Right lobe of liver (tissue), 6 donors: ENCODE measurements around the gene CAD. TPM values are rescaled to one million over a fixed set of nuclear protein-coding genes. Genes with fewer than 3 reads are reported as not detected.

Experiments used
- ATAC-seq, 4 donors: fragments of 200-7000 bp; cut with Tn5 transposase; one replicate each; pipeline ENCODE4 v1.9.1; 2020; ENCODE audit warnings: mild to moderate bottlenecking in 4 of 4, moderate library complexity in 4 of 4
- DNase-seq, 3 donors: peaks; one replicate each; pipeline ENCODE4 v3.0.0-alpha.2; 2020
- H3K27ac ChIP-seq, 3 donors: fragments of 200-600 bp; one replicate each; pipeline ENCODE4 v1.8.0; 2022
- H3K27me3 ChIP-seq, 2 donors: fragments of 200-600 bp; one replicate each; pipeline ENCODE4 v1.8.0; 2022
- H3K36me3 ChIP-seq, 4 donors: fragments of 200-600 bp; sonication (generic) in 1 of 4; one replicate each; pipeline versions ENCODE4 v1.5.1 to v1.8.0; 2017 to 2022; ENCODE audit warnings: control low read depth in 1 of 4
- H3K4me1 ChIP-seq, 4 donors: fragments of 200-600 bp; sonication (generic) in 1 of 4; one replicate each; pipeline versions ENCODE4 v1.5.1 to v1.8.0; 2017 to 2022; ENCODE audit warnings: control low read depth in 1 of 4
- H3K4me3 ChIP-seq, 3 donors: fragments of 200-600 bp; one replicate each; pipeline ENCODE4 v1.8.0; 2022
- H3K9me3 ChIP-seq, 4 donors: fragments of 200-600 bp; sonication (generic) in 1 of 4; one replicate each; pipeline versions ENCODE4 v1.5.1 to v1.8.0; 2017 to 2022; ENCODE audit warnings: control low read depth in 1 of 4
- POLR2A ChIP-seq: fragments of 450-650 bp; IDR thresholded peaks from one replicate; pipeline ENCODE4 v1.6.1; 2017; ENCODE audit warnings: antibody characterized with exemption, mild to moderate bottlenecking
- WGBS: methylation state at CpG from one replicate; pipeline ENCODE4 v1.1.6; 2018; ENCODE audit warnings: low coverage, low lambda C conversion rate; ENCODE audit not compliant: insufficient coverage; ENCODE audit errors: missing lambda C conversion rate; 5-methylcytosine and 5-hydroxymethylcytosine counted together
- intact Hi-C, 2 donors: fragments of 100-400 bp; cut with DNase I; formaldehyde crosslinking; loops; one replicate each; pipeline versions ENCODE4 v1.11.2 to v1.14.1; 2022
- total RNA-seq, 6 experiments: library from RNA; depleted of rRNA in 2 of 6; stranded (reverse); fragments of >200 nt in 2 of 6; fragmentation: NEBNext Ultra II Directional in 3 of 6; extraction: Animal tissue kit (Norgen Biotek cat#: 25700) in 3 of 6; gene quantifications; one replicate each; pipeline versions ENCODE4 v1.1.0 to v1.2.4, GENCODE V29; 2016 to 2023
- TF ChIP-seq, protein P1 (sequence below), 4 donors: fragments of 200-600 bp in 3 of 4; fragments of 450-650 bp in 1 of 4; IDR thresholded peaks; one replicate each; pipeline versions ENCODE4 v1.5.1 to v1.8.0; 2016 to 2022; ENCODE audit warnings: antibody characterized with exemption in 4 of 4, mild to moderate bottlenecking in 2 of 4
- donor health status: DM: no; HTN: yes; CAD: no.
- donor health status: DM: no; HTN: no; CAD: no.
- donor health status: DM: no; HTN: no; CAD: no.
- donor health status: DM: no; HTN: yes; CAD: no.
- donor health status: DM: no; HTN: yes; CAD: no.

Gene CAD
- total RNA-seq, 6 experiments from 2014 or later, result 12.3 to 24.0 (median 16.3) TPM

DNA sequence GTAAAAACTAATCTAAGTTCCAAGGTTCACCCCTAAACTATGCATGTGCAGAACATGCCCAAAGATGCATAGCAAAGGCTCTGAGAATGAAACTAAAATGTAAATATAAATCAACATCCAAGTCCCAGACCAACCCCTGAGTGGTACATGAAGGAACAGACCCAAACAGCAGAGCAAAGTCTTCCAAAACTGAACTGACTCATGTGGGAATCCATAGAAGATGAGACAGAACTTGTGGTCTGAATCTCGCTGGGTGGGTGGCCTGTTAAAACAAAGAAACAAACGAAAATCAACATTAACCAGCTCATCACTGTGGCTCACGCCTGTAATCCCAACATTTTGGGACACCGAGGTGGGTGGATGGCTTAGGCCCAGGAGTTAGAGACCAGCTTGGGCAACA lies 34.8 kb upstream of the CAD start:
- Histone ChIP-seq H3K4me3 (no peak overlapping the region), H3K36me3 (no peaks in the 10 kb centered on the region), H3K4me1 (peaks cover 0 to 71% (median 36%) of the 10 kb centered on the region in 4 donors), H3K27ac (peak overlapping the region; percentile 80 to 96 (median 91)), H3K9me3 (no peaks in the 10 kb centered on the region), H3K27me3 (no peaks in the 10 kb centered on the region)
- DNase-seq, result no peak
- TF ChIP-seq, protein P1, sequence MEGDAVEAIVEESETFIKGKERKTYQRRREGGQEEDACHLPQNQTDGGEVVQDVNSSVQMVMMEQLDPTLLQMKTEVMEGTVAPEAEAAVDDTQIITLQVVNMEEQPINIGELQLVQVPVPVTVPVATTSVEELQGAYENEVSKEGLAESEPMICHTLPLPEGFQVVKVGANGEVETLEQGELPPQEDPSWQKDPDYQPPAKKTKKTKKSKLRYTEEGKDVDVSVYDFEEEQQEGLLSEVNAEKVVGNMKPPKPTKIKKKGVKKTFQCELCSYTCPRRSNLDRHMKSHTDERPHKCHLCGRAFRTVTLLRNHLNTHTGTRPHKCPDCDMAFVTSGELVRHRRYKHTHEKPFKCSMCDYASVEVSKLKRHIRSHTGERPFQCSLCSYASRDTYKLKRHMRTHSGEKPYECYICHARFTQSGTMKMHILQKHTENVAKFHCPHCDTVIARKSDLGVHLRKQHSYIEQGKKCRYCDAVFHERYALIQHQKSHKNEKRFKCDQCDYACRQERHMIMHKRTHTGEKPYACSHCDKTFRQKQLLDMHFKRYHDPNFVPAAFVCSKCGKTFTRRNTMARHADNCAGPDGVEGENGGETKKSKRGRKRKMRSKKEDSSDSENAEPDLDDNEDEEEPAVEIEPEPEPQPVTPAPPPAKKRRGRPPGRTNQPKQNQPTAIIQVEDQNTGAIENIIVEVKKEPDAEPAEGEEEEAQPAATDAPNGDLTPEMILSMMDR (IDR thresholded peaks at IDR 0.05), result no peak
- no peak for TF ChIP-seq POLR2A
- WGBS, result 65% methylated on average over 4 of the region's 4 CpGs
- no peak for ATAC-seq
- intact Hi-C loops, result no loop called here

DNA sequence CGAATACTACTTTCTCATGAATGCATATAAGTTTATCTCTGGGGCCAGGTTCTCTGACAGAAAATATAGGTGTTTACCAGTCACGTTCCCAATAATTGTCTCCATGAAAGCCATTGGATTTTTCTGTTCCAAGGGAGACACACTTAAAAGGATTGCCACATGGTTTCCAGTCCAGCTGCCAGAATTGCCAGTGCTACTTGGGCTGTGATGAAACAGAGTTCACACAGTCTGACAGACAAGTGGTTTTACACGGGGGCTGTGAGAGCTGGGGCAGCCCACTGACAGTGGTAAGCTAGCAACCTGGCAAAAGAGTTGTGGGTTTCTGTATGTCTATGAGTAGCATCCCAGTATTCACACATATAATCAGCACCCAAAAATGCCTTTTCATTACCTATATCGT lies 33.1 kb upstream of the CAD start:
- intact Hi-C loops, result no loop called here
- Histone ChIP-seq H3K4me1 (peaks cover 0 to 59% (median 27%) of the 10 kb centered on the region in 4 donors), H3K9me3 (no peaks in the 10 kb centered on the region), H3K27ac (peak overlapping the region; percentile 80 to 96 (median 91)), H3K4me3 (no peak overlapping the region), H3K36me3 (no peaks in the 10 kb centered on the region), H3K27me3 (no peaks in the 10 kb centered on the region)
- 37% methylated on average over 4 of the region's 4 CpGs for WGBS
- ATAC-seq (peak; percentile 26 to 55 (median 48)), DNase-seq (peak; percentile 39 to 86 (median 73))
- TF ChIP-seq, protein P1 (IDR thresholded peaks at IDR 0.05), result no peak
- no peak for TF ChIP-seq POLR2A

DNA sequence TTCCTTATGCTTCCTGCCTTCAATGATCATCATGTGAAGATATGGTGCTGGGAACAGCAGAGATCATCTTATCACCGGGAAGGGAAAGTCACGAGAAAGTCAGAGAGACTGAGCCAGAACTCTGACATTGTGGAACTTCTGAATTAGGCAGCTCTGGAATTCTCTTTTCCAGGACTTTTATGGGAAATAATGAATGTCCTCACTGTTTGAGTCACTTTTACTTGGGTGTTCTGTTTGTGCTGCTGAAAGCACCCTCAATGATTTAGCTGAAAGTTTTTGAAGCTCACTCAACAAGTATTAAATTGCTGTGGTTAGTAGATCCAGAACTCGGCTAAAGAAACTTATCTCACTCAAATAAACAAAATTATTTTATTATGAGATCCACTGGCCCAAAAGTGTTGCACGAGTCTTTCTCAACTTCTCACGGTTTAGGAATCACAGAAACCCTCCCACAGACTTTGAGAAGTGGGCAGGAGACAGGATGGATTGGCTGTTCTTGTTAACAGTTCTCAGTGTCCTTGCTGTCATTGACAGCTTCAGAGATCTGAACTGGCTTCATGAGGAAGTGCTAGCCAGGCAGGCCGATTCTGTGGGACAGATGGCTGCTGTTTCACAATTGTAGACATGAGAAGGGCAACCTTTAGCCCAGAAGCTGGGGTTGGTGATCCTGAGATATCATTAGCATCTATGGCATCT lies 31.7 kb upstream of the CAD start:
- H3K27ac ChIP-seq, result peak overlapping the region; percentile 80 to 96 (median 91)
- peaks cover 0 to 47% (median 21%) of the 10 kb centered on the region in 4 donors for H3K4me1 ChIP-seq
- no peak overlapping the region for H3K4me3 ChIP-seq
- DNase-seq (peak; percentile 58 to 86 (median 77)), ATAC-seq (peak; percentile 79 to 91 (median 87))
- H3K9me3 ChIP-seq, result no peaks in the 10 kb centered on the region
- TF ChIP-seq, protein P1 (IDR thresholded peaks at IDR 0.05), result no peak
- peak; percentile 65 for TF ChIP-seq POLR2A
- intact Hi-C loops, result no loop called here
- no peaks in the 10 kb centered on the region for H3K27me3 ChIP-seq
- H3K36me3 ChIP-seq, result no peaks in the 10 kb centered on the region
- WGBS, result 6% methylated on average over 6 of the region's 6 CpGs

DNA sequence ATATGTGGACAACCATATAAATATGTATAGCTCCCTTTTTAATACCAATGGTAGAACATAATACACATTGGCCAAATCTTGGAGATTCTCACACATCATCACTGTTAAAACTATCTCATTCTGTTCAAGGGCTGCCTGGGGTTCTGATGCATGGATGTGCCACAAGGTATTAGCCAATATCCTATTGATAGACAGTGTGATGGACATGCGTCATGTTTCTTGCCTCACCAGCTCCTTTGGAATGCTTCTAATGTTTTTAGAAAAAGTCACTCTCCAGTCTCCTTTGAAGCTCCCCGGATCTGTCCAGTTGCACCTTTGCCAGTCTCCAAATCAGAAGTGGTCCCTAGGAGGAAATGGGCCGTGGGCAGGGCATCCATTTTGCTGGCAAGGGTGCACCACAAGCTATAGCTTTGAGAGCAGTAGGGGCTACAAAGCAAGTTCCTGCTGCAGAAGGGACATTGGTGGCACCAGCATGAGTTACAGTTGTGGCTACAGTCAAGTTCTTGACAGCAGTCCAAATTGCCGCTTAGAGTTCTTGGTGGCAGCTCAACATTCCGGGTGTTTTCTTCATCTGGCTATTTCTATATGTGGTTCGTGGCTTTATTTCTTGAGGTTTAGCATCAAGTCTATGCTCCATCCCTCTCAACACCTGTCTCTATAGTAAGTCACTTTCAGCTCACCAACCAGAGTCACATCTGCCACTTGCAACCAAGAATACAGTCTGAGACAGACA lies 30.4 kb upstream of the CAD start:
- peak overlapping the region; percentile 80 to 96 (median 91) for H3K27ac ChIP-seq
- TF ChIP-seq, protein P1 (IDR thresholded peaks at IDR 0.05), result no peak
- no peak for TF ChIP-seq POLR2A
- peaks cover 0 to 44% (median 17%) of the 10 kb centered on the region in 4 donors for H3K4me1 ChIP-seq
- 66% methylated on average over 6 of the region's 6 CpGs for WGBS
- H3K9me3 ChIP-seq, result no peaks in the 10 kb centered on the region
- no peaks in the 10 kb centered on the region for H3K27me3 ChIP-seq
- ATAC-seq (no peak), DNase-seq (peak in 1 of 3 donors; percentile 35)
- H3K36me3 ChIP-seq, result no peaks in the 10 kb centered on the region
- H3K4me3 ChIP-seq, result no peak overlapping the region
- intact Hi-C loops, result no loop called here
